A204.1 (cell line): ENCODE results near the gene TMC5.
"Not testable (repeated sequence)": the region's sequence is repeated elsewhere in the genome, so short reads cannot be mapped to it uniquely, and the experiment has no call there.

Source experiments
- FAIRE-seq: peaks from 2 replicates; lab custom pipeline; 2012; peaks lifted over from hg19 to GRCh38; lab: Jason Lieb, UNC

The TMC5 gene, protein sequence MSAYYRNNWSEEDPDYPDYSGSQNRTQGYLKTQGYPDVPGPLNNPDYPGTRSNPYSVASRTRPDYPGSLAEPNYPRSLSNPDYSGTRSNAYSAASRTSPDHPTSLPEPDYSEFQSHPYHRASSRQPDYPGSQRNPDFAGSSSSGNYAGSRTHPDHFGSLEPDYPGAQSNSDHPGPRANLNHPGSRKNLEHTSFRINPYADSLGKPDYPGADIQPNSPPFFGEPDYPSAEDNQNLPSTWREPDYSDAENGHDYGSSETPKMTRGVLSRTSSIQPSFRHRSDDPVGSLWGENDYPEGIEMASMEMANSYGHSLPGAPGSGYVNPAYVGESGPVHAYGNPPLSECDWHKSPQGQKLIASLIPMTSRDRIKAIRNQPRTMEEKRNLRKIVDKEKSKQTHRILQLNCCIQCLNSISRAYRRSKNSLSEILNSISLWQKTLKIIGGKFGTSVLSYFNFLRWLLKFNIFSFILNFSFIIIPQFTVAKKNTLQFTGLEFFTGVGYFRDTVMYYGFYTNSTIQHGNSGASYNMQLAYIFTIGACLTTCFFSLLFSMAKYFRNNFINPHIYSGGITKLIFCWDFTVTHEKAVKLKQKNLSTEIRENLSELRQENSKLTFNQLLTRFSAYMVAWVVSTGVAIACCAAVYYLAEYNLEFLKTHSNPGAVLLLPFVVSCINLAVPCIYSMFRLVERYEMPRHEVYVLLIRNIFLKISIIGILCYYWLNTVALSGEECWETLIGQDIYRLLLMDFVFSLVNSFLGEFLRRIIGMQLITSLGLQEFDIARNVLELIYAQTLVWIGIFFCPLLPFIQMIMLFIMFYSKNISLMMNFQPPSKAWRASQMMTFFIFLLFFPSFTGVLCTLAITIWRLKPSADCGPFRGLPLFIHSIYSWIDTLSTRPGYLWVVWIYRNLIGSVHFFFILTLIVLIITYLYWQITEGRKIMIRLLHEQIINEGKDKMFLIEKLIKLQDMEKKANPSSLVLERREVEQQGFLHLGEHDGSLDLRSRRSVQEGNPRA

GRCh38 chr16:19417640-19418039, at the start of gene TMC5:
TSS of gene TMC5 (plus strand) at chr16:19417883. CDS start at chr16:19440039, 22,156 bp downstream.
- FAIRE-seq, result no peak

GRCh38 chr16:19372541-19372940, 45.1 kb upstream of the TMC5 start:
- not testable (repeated sequence) for FAIRE-seq

DNA sequence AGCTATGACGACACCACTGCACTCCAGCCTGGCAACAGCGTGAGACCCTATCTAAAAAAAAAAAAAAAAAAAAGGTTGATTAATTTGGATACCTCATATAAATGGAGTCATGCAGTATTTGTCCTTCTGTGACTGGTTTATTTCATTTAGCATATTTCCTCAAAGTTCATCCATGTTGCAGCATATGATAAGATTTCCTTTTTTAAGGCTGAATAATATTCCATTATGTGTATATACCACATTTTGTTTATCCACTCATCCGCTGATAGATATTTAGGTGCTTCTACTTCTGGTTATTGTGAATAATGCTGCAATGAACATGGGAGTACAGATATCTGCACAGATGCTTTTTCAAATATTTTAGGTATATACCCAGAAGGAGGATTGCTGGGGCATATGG, 43.3 kb upstream of the TMC5 start:
- FAIRE-seq, result no peak

- FAIRE-seq, result peak; percentile 94
Measured at GRCh38 chr16:19375561-19376158, 42.0 kb upstream of the TMC5 start.

- no peak for FAIRE-seq
Measured at GRCh38 chr16:19377864-19378263, 39.8 kb upstream of the TMC5 start.

GRCh38 chr16:19378511-19378910, 39.2 kb upstream of the TMC5 start:
- FAIRE-seq, result no peak

GRCh38 chr16:19379838-19380237, 37.8 kb upstream of the TMC5 start:
- no peak for FAIRE-seq

DNA sequence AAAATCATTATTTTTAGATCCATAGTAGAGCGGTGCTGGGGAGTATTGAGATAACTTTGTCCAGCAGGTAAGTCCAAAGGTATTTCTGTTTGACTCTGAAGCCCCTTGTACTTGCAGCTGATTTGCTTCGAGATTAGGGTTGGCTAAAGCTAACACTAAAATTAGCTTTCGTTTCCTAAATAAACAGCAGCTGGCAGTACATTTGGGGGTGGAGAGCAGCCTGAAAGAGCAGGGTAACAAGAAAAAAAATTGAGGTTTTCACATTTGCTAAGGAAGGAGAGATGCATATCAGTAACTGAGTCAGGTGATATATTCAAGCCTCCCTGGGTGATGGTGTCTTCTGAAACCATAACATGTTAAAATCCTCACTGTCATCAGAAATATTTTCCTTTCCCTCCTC, 37.4 kb upstream of the TMC5 start:
- FAIRE-seq, result no peak

DNA sequence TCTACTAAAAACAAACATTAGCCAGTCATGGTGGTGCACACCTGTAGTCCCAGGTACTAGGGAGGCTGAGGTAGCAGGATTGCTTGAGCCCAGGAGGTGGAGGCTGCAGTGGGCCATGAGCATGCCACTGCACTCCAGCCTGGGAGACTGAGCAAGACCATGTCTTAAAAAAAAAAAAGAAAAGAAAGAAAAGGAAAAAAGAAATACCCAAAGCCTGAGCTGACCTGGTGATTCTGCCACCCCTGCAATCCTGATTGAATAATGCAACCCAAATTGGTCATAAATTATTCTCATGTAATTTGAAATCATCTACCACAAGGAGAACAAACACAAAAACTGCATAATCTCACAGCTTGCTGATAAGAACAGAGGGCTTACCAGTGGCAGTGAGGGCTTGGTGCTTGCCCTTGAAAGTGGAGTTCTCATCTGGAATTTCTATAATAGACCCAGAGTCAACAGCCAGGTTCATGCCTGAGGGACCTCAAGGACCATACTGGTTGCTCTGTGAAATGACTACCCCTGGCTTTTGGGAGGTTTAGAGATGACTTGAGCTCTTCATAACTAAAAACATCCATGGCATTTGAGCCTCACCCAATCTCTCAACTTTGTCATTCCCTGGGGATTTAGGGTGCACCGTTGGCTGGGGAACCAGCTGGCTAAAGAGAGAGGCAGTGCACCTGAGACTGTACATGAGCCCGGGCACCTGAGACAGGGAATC, 35.4 kb upstream of the TMC5 start:
- no peak for FAIRE-seq

DNA sequence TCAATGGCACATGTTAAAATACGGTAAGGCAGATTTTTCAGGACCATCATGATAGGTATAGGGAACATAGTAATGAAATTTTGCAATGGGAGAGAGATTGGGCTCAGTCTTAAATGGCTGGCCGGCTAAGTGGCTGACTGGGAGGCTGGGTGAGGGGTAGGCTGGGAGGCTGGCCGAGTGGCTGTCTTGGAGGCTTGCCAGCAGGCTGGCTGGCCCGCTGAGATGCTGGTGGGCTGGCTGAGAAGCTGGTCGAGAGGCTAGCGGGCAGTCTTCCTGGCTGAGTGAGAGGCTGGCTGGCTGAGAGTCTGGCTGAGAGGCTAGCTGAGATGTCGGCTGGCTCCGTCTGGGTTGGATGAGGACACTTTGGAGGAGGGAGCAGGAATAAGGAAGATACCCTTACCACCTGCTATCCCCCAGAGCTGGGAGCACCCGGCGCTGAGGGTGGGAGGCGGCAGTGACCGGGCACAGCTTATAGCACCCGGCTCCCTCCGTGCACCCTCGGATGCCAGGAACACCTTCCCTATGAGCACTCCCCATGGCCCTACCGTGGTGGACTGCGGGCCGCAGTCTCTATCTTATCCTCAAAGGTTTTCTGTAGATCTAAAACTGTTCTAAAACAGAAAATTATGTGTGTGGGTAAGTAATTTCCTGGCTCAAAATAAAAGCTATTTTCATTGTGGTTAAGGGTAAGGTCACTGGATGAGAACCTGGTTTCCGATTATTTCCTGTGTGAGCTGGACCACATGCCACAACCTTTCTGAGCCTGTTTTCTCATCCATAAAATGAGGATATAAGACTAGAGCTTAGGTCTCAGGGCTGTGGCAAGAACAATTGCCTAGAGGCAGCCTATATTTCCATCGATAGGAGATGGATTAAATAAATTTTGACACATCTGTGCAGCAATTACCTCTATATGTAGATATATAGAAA, 34.5 kb upstream of the TMC5 start:
- FAIRE-seq, result no peak

DNA sequence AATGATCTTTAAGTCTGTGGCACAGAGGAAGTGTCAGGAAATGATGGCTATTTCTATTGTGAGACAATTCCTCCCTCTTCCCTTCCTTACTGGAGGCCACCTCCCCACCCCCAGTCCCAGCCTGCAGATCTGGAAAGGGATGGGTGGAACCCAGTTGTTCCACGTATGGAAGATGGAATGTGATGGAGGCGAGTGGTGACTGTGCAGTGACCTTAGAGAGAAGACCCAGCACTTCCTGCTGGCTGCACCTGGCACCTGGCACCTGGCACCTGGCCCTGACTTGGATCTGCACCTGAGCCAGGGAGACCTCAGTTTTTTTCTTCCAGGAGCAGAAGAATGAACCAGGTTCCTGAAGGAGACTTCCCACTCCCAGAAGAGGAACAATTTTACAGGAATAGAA, 33.0 kb upstream of the TMC5 start:
- no peak for FAIRE-seq

- no peak for FAIRE-seq
Measured at GRCh38 chr16:19386525-19386924, 31.2 kb upstream of the TMC5 start.

- FAIRE-seq, result no peak
Measured at GRCh38 chr16:19389246-19389645, 28.4 kb upstream of the TMC5 start.

DNA sequence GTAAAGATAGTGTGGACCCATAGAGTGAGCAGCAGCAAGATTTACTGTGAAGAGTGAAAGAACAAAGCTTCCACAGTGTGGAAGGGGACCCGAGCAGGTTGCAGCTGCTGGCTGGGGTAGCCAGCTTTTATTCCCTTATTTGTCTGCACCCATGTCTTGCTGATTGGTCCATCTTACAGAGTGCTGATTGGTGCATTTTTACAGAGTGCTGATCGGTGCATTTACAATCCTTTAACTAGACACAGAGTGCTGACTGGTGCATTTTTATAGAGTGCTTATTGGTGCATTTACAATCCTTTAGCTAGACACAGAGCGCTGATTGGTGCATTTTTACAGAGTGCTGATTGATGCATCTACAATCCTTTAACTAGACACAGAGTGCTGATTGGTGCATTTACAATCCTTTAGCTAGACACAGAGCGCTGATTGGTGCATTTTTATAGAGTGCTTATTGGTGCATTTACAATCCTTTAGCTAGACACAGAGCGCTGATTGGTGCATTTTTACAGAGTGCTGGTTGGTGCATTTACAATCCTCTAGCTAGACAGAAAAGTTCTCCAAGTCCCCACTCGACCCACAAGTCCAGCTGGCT, 26.4 kb upstream of the TMC5 start:
- not testable (repeated sequence) for FAIRE-seq

GRCh38 chr16:19392352-19392751, 25.3 kb upstream of the TMC5 start:
- FAIRE-seq, result no peak

- FAIRE-seq, result no peak
Measured at GRCh38 chr16:19393226-19394111, 24.2 kb upstream of the TMC5 start.

DNA sequence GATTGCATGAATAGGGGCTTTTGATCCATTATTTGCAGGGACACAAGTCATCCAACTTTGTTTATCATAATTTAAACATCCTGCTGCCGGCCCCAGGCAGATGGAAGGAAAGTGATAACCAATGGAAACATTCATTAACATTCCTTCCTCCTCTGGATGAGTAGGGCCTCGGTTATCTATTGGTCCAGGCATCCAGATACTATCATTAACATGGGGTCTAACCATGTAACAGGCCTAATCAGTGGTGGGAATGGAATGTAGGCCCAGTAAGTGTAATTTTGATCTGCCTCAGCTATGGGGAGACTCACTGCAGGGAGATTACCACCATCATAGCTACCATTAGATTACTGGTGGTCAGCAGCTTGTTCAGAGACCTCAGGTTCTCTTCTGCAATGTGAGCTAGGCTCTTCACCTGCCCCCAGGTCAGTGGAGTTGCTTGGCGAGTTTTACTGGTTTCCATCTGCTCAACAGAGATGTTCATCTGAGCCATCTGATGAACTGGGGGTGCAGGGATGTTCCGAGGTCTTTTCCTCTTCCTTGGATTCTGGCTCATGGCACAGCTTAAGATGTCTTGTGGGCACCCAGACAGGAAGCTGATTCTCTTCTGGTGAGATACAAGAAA, 21.9 kb upstream of the TMC5 start:
- not testable (repeated sequence) for FAIRE-seq

GRCh38 chr16:19396555-19397011, 21.1 kb upstream of the TMC5 start:
- FAIRE-seq, result no peak

GRCh38 chr16:19397373-19397772, 20.3 kb upstream of the TMC5 start:
- FAIRE-seq, result not testable (repeated sequence)
